GM12892 (cell line): ENCODE measurements around the gene FBN3.

Source experiments
- DNase-seq: peaks from one replicate; pipeline ENCODE4 v3.0.0; 2011; ENCODE audit not compliant: insufficient read length
- FAIRE-seq: peaks from 2 replicates; lab custom pipeline; 2011; peaks lifted over from hg19 to GRCh38; lab: Jason Lieb, UNC
- POLR2A ChIP-seq: IDR thresholded peaks from 2 replicates; pipeline ENCODE4 v1.6.1; 2011; ENCODE audit warnings: low read depth, low read length, control low read depth
- POLR2AphosphoS5 ChIP-seq: IDR thresholded peaks from 2 replicates; pipeline ENCODE4 v1.6.1; 2011; ENCODE audit warnings: low read depth, low read length, control low read depth
- TAF1 ChIP-seq: IDR thresholded peaks from 2 replicates; pipeline ENCODE4 v1.6.1; 2011; ENCODE audit warnings: low read depth, mild to moderate bottlenecking, control low read depth, low read length, borderline replicate concordance

FBN3 gene

DNA sequence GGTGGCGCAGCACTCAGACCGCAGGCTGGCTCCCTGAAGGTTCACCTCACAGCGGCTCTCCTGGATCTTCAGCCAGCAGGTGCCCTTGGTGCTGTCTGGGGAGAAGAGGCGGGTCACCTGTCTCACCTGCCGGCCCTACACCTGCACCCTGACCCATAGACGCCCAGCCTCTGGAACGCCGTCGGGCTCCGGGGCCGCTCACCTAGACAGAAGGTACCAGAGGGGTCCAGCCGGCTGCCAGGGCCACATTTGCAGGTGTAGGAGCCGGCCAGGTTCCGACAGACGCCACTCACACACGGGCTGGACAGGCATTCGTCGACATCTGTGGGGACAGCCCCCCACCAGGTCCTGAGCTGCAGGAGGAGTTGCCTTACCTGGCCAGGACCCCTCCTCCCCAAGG lies 22.9 kb downstream of the FBN3 start:
- TF ChIP-seq POLR2AphosphoS5 (no peak), POLR2A (no peak), TAF1 (no peak)
- DNase-seq: no peak
- FAIRE-seq: no peak

DNA sequence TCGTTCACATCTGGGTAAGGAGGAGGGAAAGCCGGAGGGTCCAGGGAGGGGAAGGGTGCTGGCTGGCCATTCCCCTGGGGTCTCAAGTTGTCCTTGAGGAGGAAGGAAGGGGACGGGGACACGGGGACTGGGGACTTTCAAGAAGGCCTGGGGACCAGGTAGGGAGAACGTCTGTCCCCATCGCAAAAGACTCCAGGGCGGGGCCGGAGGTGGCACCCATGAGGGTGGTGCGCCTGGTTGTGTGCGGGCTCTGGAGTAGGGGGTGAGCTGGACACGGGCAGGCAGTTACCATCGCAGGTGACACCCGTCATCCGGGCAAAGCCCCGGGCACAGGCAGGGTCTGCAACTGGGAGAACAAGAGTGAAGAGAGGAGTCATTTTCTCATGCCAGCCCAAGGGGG lies 23.4 kb downstream of the FBN3 start:
- DNase-seq: no peak
- no peak for TF ChIP-seq POLR2A
- no peak for TF ChIP-seq TAF1
- no peak for TF ChIP-seq POLR2AphosphoS5
- FAIRE-seq: no peak

DNA sequence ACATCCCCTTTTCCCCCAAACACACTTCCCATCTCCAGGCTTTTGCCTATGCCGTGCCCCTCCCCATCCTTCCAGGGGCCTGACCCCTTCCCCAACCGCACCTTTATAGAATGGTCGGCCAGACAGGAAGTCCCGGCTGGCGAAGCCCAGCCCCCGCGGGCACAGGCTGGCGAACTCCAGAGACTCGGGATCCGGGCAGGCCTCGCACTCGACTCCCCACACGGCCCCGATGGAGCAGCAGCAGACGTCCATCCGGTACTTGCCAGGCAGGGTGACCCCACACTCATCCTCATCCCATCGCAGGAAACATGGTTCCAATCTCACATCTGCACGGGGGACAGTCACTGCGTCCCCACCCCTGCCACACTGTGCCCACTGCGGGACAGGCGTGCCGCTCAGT lies 25.7 kb downstream of the FBN3 start:
- no peak for FAIRE-seq
- no peak for DNase-seq
- TF ChIP-seq POLR2A (no peak), TAF1 (no peak), POLR2AphosphoS5 (no peak)

DNA sequence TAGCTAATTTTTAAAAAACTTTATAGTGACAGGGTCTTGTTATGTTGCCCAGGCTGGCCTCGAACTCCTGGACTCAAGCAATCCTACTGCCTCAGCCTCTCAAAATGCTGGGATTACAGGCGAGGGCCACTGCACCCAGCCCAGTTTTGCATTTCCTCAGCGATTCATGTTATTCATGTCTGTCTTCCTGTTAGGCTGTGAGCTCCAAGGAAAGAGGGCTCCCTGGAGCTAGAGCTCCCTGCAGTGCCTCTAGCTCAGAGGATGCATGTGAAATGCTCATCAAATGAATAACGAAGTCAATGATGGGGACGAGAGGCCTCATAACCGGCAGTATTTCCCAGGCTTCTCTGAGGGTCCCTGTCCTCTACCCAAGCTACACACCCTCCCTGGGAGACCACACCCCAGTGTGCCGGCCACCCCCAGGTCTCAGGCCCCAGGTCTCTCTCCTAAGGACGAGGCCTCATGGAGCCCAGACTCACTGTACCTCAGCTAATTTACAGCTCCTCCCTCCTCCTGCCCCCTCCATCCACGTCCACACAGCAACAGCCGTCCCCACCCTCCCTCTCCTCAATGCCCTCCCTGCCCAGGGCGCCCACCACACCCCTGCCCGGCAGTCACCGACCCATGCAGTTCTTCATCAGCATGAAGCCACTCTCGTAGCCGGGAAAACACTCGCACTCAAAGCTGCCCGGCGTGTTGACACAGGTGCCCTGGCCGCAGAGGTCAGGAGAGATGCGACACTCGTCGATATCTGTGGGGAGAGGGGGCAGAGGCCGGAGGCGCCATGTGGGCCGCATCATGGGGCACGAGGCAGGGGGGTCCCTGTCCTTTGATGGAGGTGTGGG lies 28.5 kb downstream of the FBN3 start:
- DNase-seq: no peak
- FAIRE-seq: no peak
- no peak for TF ChIP-seq TAF1

DNA sequence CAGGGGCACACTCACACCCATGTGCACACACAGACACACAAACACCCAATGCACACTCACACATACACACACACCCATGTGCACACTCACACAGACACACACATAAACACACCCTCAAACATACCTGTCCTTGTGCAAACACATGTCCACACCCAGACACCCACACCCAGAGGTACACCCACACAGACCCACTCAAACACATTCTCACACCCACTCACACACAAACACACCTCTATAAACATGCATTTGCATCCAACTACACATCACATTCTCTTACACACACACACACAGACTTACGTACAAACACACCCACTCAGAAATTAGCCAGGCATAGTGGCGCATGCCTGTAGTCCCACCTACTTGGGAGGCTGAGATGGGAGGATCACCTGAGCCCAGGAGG lies 31.4 kb downstream of the FBN3 start:
- no peak for TF ChIP-seq POLR2A
- TF ChIP-seq POLR2AphosphoS5: no peak
- TF ChIP-seq TAF1: no peak
- DNase-seq (no peak), FAIRE-seq (no peak)

DNA sequence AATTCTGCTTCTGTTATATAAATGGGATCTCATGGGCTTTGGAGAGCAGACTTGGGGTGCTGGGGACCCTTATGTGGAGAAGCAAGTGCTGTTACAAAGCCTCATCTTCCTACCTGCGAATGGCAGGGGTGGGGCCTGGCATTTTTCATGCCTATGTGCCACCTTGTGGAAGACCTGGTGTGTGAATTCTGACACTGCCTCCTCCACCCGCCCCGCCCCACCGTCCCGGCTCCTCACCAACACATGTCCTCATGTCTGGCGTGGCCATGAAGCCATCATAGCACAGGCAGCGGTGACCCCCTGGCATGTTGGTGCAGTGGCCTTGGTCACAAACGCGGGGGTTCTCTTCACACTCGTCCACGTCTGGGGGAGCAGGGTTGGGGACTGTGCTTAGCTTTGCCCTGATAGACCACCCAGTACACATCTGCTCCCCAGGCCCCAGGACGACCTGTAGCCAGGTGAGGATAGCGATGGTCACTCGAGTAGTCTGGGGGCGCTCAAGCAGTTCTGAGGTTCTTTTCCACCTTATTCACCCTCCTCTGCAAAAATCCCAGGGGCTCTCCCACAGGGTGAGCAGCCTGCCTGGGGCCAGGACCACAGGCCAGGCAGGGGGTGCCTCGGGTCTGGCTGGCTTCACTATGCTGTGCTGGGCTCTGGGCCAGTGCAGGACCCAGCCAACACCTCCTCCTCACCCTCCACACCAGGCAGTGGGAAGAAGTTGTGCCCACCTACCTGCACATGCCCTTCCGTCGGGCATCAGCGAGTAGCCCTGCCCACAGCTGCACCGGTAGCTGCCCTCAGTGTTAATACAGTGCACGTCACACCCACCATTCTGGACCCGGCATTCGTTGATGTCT lies 32.7 kb downstream of the FBN3 start:
- FAIRE-seq (no peak), DNase-seq (no peak)
- TF ChIP-seq POLR2AphosphoS5 (no peak), TAF1 (no peak), POLR2A (no peak)

DNA sequence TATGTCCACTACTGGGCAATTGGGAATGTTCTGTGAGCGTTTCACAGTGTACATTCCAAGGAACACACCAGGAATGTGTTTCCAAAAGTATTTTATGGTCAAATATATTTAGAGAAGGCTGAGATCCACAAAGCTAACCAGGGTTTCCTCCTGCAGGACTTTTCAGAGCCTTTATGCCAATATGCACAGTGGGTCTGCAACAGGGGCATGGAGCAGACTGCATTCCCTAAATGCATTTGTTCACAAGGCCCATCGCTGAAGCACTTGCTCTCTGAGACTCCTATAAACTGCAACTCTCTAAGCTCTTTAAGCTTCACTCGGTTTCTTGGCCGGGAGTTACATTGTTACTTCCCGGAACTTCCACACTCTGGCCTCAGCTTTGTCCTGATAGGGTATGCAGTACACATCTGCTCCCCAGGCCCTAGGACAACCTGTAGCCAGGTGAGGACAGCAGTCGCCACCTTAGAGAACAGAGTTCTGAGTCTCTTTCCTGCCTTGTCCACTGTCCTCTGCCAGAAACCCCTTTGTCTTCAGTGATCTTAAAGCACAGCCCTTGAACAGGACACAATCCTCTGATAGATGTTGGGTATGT lies 33.5 kb downstream of the FBN3 start:
- no peak for DNase-seq
- FAIRE-seq: no peak
- no peak for TF ChIP-seq POLR2A
- TF ChIP-seq TAF1: no peak
- TF ChIP-seq POLR2AphosphoS5: no peak

DNA sequence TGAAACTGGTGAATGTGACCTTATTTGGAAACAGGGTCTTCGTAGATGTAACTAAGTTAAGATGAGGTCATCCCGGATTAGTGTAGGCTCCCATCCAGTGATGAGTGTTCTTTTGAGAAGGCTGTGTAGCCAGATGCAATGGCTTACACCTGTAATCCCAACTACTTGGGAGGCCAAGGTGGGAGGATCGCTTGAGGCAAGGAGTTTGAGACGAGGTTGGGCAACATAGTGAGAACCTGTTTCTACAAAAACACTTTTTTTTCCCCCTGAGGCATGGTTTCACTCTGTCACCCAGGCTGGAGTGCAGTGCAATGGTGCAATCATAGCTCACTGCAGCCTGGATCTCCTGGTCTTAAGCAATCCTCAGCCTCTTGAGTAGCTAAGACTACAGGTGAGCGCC lies 36.4 kb downstream of the FBN3 start:
- FAIRE-seq (no peak), DNase-seq (no peak)
- TF ChIP-seq POLR2AphosphoS5: no peak

DNA sequence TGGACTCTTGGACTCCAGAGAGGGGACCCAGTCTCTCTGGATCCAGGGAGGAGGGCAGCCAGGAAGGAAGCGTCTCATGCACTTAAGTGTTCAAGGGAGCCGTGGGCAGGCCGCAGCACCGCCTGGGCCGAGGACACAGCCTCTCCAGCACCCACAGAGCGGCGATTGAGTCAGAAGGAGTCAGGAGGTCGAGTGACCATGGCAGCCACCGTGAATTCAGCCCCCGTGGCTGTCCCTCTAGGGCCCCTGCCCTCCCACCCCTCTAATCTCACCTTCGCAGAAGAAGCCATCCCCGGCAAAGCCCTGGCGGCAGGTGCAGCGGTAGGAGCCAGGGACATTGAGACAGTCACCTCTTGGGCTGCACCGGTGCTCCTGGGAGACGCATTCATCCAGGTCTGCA lies 38.0 kb downstream of the FBN3 start:
- no peak for DNase-seq
- TF ChIP-seq POLR2A: no peak
- no peak for TF ChIP-seq TAF1
- no peak for FAIRE-seq

DNA sequence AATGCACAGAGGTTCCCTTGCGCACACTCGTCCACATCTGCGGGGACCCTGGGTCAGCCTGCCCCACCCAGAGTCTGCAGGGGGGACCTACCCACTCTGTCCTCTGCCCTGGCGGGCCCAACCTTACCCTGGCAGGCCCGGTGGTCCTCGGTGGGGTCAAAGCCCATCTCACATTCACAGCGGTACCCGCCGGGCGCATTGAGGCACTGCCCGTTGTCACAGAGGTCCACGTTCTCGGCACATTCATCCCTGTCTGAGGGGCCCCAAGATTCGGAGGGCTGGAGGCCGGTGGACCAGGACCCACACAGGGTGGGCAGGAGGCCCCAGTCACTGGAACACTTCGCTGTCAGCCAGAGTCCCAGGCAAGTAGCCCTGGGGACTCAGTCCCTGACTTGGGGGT lies 38.5 kb downstream of the FBN3 start:
- no peak for TF ChIP-seq TAF1
- no peak for TF ChIP-seq POLR2A
- no peak for TF ChIP-seq POLR2AphosphoS5
- DNase-seq (no peak), FAIRE-seq (no peak)

DNA sequence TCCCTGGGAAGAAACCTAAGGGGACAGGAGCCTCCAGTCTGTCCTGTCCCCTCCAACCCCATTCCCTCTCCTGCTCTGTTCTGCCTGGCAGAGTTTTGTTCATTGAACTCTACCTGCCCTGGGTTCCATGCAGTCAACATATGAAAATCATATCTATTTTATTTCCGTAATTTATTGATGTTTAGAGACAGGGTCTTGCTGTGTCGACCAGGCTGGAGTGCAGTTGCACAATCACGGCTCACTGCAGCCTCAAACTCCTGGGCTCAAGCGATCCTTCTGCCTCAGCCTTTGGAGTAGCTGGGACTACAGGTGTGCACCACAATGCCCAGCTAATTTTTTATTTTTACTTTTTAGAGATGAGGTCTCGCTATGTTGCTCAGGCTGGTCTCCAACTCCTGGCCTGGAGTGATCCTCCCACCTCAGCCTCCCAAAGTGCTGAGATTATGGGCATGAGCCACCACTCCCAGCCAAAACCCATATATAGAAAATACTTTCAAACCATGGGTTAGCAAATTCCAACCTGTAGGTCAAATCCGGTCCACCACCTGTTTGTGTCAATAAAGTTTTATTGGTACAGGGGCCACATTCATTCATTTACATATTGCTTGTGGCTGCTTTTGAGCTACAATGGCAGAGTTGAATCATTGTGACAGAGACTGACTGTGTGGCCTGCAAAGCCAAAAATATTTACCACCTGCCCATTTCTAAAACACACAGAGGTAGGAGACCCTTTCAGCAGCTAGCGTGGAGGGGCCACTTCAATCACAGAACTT lies 39.3 kb downstream of the FBN3 start:
- no peak for FAIRE-seq
- no peak for DNase-seq
- TF ChIP-seq POLR2A: no peak
- no peak for TF ChIP-seq TAF1
